ENCODE results near the gene SGK1. TPM values are rescaled to one million over a fixed set of nuclear protein-coding genes. Genes with fewer than 3 reads are reported as not detected.

The SGK1 gene
- total RNA-seq, 1 donor from 2014 or later, result 79.2 TPM

GRCh38 chr6:134165561-134166201, 152.2 kb downstream of the SGK1 start:
- intact Hi-C loops (cut with DNase I), result no loop called here
- DNase-seq (ENCODE audit: low spot score), result no peak

GRCh38 chr6:134164300-134164699, 153.6 kb downstream of the SGK1 start:
- DNase-seq (ENCODE audit: low spot score), result no peak
- intact Hi-C loops (cut with DNase I), result no loop called here

- intact Hi-C loops (cut with DNase I), result no loop called here
- DNase-seq (ENCODE audit: low spot score), result no peak
These were observed 155.0 kb downstream of the SGK1 start for GRCh38 chr6:134162932-134163331.

- DNase-seq (ENCODE audit: low spot score), result no peak
- intact Hi-C loops (cut with DNase I), result no loop called here
These were observed 156.9 kb downstream of the SGK1 start for GRCh38 chr6:134161041-134161440.

- no peak for DNase-seq (ENCODE audit: low spot score)
- intact Hi-C loops (cut with DNase I), result no loop called here
These were observed 165.0 kb downstream of the SGK1 start for GRCh38 chr6:134152767-134153485.

- no peak for DNase-seq (ENCODE audit: low spot score)
- intact Hi-C loops (cut with DNase I), result no loop called here
These were observed 169.3 kb downstream of the SGK1 start for GRCh38 chr6:134148566-134148965.

- no peak for DNase-seq (ENCODE audit: low spot score)
- intact Hi-C loops (cut with DNase I), result no loop called here
These were observed 170.8 kb downstream of the SGK1 start for GRCh38 chr6:134147034-134147533.

DNA sequence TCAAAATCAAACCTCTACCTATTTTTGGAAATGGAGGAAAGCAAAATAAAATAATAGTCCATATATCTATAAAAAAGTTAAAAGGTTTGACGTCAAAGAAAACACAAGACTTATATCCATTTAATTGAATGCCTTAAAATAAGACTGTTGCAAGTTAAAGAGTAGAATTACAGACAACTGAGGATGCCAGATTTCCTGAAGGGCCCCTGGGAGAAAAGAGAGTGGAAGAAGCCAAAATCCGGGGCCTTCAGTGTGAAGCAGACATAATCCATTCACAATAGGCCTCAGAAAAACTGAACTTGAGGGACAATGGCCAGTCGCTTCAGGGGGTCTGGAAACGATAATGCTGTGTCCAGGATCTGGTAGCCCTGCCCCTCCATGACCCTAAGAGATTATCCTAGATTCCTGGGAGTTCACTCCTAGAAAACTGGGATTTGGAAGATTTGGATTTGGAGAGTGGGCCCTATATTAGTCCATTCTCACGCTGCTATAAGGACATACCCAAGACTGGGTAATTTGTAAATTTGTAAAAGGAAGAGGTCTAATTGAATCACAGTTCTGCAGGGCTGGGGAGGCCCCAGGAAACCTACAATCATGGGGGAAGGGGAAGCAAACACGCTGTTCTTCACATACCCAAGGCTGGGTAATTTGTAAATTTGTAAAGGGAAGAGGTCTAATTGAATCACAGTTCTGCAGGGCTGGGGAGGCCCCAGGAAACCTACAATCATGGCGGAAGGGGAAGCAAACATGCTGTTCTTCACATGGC, 171.5 kb downstream of the SGK1 start:
- DNase-seq (ENCODE audit: low spot score), result no peak
- intact Hi-C loops (cut with DNase I), result no loop called here

GRCh38 chr6:134145786-134146185, 172.1 kb downstream of the SGK1 start:
- intact Hi-C loops (cut with DNase I), result no loop called here
- no peak for DNase-seq (ENCODE audit: low spot score)

DNA sequence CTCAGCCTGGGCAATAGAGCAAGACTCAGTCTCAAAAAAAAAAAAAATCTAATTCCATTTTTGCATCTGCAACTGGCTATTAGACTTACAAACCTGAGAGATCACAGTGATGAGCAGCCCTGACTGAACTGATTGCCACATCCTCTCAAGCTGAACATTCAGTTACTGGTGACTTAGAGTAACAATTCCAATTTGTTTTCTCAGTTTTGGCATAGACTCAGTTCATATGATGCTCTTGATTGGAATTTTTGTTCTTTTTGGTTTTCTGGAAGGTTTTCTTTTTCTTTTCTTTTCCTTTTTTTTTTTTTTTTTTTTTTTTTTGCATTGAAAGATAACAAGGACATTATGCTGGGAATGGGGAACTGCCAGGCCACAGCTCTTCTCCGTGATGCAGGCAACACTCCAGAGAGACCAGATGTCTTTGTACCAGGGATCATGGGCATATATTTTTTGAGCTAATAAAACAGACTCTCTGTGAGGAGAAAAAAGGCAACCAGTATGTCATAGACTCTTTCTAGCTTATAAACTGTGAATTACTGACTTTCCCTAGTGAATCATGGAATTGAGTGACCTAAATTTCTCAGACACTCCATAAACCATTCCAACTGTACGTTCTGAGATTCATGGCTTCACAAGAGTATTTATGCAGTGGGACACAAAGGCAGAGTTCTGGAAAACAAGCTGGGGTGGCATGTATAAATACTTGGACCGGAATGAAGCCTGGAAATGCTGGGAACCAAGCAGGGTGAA, 179.5 kb downstream of the SGK1 start:
- no peak for DNase-seq (ENCODE audit: low spot score)
- intact Hi-C loops (cut with DNase I), result no loop called here

- no peak for DNase-seq (ENCODE audit: low spot score)
- intact Hi-C loops (cut with DNase I), result no loop called here
These were observed 183.3 kb downstream of the SGK1 start for GRCh38 chr6:134134654-134135053.

DNA sequence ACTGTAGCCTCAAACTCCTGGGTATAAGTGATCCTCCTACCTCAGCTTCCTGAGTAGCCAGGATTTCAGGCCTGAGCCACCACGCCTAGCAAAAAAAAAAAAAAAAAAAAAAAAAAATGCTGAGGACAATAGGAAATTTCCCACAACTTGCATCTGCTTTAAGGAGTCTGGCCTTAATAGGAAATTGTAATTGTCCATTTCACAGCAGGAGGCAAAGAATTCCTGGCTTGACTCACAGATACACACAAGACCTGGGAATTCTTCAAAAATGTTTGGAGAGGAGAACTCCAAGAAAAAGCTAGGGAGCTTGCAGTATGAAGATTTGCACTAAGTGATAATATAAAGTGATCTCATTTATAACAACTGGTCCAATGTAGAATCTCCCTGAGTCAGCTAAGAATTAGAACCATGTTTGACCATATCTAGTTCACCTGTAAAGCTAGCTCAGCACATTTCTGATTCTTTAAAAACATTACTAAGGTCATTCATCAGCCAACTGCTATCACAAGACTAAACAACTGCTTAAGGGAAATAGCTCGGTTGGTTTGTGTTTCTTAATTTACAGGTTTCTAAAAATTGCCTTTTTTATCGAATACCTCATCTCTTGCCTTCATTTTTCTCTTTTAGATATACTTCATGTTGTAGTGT, 185.3 kb downstream of the SGK1 start:
- intact Hi-C loops (cut with DNase I), result no loop called here
- no peak for DNase-seq (ENCODE audit: low spot score)

DNA sequence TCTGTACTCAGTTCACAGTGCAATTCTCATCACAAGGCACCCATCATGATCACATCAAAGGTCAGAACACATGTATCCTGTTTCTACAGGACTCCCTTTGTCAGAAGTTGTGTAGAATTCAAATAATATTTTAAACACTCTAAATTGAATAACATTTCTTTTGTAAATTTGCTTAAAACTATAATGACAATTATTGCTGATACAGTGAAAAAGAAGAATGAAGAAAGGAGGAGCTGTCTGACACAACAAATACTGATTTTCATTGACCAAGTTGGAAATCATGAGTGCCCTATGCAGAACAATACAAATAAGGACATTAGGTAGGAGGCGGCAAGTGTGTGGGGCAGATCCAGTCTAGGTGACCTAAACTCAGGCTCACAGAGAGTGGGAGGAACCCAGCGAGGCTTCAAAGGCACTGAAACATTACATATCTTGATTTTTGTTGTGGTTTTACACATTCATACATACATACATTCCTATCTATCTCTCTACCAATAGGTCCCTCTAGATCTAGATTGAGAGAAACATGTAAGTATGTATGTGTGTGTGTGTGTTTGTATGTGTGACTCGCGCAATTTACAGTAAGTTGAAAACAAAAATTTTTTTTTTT, 186.3 kb downstream of the SGK1 start:
- intact Hi-C loops (cut with DNase I), result no loop called here

GRCh38 chr6:134128146-134128545, 189.8 kb downstream of the SGK1 start:
- no peak for DNase-seq (ENCODE audit: low spot score)
- intact Hi-C loops (cut with DNase I), result no loop called here

More for the DNA sequence above, 186.3 kb downstream of the SGK1 start:
- DNase-seq (ENCODE audit: low spot score), result no peak

GRCh38 chr6:134123666-134124208, 194.2 kb downstream of the SGK1 start:
- DNase-seq (ENCODE audit: low spot score), result no peak
- intact Hi-C loops (cut with DNase I), result no loop called here

DNA sequence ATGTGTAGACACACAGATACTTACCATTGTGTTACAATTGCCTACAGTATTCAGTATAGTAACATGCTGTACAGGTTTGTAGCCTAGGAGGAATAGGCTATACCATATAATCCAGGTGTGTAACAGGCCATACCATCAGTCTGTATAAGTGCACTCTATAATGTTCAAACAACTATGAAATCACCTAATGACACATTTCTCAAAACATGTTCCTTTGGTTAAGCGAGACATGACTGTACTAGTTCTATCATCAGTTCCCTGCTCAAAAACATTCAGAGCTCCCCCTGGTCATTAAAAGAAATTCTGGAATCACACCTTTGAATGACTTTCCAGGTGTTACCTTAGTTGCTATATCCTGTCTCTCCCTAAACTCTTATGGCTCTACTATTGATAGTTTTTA, 195.1 kb downstream of the SGK1 start:
- intact Hi-C loops (cut with DNase I), result no loop called here
- no peak for DNase-seq (ENCODE audit: low spot score)

DNA sequence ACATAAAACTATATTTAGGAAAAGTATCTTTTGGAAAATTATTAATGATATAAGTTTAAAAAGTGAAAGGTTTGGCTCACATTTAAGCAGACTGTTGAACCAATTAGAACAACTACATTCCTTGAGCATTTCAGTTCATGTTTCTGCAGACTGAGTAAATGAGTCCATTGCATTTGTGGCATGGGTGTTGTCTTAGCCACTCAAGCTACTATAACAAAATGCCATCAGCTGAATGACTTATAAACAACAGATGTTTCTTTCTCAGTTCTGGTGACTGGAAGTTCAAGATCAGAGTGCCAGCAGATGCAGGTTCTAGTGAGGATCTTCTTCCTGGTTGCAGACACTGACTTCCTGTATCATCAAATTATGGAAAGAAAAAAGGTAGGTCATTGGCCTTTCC, 198.4 kb downstream of the SGK1 start:
- no peak for DNase-seq (ENCODE audit: low spot score)
- intact Hi-C loops (cut with DNase I), result no loop called here

All from cardiac septum (tissue), 1 donor.